ENCODE measurements around the gene DYSF.

DYSF gene

DNA sequence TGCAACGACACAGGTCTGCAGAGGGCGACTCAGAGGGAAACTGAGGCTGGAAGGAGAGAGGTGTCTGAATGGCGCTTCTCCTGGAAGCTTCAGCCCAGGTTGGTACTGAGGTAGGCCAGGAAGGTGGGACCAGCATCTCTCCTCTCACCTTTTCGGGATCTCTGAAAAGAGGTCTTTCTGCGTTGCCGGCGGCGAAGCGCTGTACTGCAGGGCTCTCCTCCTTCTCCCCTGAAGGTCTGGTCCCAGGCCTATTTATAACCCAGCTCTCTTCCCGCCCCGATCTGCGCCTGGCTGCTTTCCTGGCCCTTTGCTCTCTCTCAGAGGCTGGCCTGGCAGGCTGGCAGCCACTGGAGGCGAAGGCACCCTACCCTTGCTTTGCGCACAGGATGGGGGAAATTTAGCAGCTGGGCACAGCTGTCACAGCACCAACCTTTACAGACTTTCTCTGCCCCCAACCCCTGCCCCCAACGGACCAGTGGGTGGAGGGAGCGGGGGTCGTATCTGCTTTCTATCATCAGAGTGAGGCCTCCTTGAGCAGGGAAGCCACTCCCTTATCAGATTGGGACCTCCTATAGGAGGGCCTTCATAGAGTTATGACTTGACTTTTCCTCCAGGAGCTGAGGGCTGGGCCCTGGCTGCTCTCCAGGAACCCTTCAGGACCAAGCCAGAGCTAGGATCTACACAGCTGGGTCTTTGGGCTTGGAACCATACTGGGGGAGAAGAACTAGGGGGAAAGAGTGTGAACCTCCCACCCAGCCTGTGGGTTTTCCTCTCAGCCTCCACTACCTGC lies 1.1 kb downstream of the DYSF start:
- TF ChIP-seq TEAD4 (IDR thresholded peaks at IDR 0.05), result no peak
- TF ChIP-seq TAF1 (IDR thresholded peaks at IDR 0.05; ENCODE audit: low read depth), result no peak
- TF ChIP-seq CEBPB (IDR thresholded peaks at IDR 0.05), result no peak
- no peak for TF ChIP-seq ZBTB7A (IDR thresholded peaks at IDR 0.05; ENCODE audit: low read depth)
- TF ChIP-seq, protein P1, sequence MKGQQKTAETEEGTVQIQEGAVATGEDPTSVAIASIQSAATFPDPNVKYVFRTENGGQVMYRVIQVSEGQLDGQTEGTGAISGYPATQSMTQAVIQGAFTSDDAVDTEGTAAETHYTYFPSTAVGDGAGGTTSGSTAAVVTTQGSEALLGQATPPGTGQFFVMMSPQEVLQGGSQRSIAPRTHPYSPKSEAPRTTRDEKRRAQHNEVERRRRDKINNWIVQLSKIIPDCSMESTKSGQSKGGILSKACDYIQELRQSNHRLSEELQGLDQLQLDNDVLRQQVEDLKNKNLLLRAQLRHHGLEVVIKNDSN (IDR thresholded peaks at IDR 0.05), result no peak
- TF ChIP-seq YY1 (IDR thresholded peaks at IDR 0.05; ENCODE audit: low read depth), result no peak
- no peak for TF ChIP-seq TCF12 (IDR thresholded peaks at IDR 0.05; ENCODE audit: low read depth)
- TF ChIP-seq CREB1 (IDR thresholded peaks at IDR 0.05; ENCODE audit: low read depth), result no peak
- no peak for TF ChIP-seq FOXM1 (IDR thresholded peaks at IDR 0.05; ENCODE audit: borderline replicate concordance, low read depth)
- TF ChIP-seq, protein P2, sequence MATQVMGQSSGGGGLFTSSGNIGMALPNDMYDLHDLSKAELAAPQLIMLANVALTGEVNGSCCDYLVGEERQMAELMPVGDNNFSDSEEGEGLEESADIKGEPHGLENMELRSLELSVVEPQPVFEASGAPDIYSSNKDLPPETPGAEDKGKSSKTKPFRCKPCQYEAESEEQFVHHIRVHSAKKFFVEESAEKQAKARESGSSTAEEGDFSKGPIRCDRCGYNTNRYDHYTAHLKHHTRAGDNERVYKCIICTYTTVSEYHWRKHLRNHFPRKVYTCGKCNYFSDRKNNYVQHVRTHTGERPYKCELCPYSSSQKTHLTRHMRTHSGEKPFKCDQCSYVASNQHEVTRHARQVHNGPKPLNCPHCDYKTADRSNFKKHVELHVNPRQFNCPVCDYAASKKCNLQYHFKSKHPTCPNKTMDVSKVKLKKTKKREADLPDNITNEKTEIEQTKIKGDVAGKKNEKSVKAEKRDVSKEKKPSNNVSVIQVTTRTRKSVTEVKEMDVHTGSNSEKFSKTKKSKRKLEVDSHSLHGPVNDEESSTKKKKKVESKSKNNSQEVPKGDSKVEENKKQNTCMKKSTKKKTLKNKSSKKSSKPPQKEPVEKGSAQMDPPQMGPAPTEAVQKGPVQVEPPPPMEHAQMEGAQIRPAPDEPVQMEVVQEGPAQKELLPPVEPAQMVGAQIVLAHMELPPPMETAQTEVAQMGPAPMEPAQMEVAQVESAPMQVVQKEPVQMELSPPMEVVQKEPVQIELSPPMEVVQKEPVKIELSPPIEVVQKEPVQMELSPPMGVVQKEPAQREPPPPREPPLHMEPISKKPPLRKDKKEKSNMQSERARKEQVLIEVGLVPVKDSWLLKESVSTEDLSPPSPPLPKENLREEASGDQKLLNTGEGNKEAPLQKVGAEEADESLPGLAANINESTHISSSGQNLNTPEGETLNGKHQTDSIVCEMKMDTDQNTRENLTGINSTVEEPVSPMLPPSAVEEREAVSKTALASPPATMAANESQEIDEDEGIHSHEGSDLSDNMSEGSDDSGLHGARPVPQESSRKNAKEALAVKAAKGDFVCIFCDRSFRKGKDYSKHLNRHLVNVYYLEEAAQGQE (IDR thresholded peaks at IDR 0.05; ENCODE audit: low read depth), result no peak
- TF ChIP-seq RAD21 (IDR thresholded peaks at IDR 0.05; ENCODE audit: low read depth), result no peak
- no peak for TF ChIP-seq EGR1 (IDR thresholded peaks at IDR 0.05)

DNA sequence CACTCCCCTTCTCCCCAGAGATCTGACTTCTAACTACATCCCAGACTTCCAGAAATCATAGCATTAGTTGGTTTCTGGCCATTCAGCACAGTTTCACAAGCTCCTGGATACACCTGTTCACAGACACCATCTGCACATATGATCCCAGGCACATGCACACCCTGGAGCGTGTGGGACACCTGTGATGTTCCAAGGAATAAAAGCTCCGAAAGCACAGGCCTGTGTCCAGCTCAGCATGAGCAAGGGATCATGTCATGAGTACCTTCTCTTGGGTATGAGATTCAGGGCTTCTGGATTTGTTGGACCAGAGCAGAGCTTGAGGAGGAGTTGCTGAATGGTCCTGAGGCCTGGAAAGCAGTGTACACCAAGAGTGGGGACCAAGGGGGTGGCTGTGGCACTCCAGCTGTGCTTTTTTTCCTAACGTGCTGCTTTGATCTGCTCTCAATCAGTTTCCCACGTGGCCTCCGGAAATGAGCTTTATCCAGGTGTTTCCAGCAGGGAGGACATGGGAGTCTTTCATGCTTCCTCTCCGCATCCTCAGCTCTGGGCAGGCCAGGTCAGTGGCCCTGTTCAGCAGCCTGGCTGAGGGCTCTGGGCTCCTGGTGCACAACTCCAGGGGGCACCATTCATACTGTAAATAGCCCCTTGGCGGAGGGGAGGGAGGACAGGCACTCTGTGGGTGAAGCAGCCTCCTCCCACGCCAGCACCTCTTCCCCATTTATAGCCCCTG lies 1.8 kb downstream of the DYSF start:
- TF ChIP-seq, protein P1 (IDR thresholded peaks at IDR 0.05), result no peak
- TF ChIP-seq, protein P2 (IDR thresholded peaks at IDR 0.05; ENCODE audit: low read depth), result no peak
- TF ChIP-seq EGR1 (IDR thresholded peaks at IDR 0.05) (no peak), FOXM1 (IDR thresholded peaks at IDR 0.05; ENCODE audit: borderline replicate concordance, low read depth) (no peak), TAF1 (IDR thresholded peaks at IDR 0.05; ENCODE audit: low read depth) (no peak), TCF12 (IDR thresholded peaks at IDR 0.05; ENCODE audit: low read depth) (no peak), CEBPB (IDR thresholded peaks at IDR 0.05) (no peak), YY1 (IDR thresholded peaks at IDR 0.05; ENCODE audit: low read depth) (no peak), TEAD4 (IDR thresholded peaks at IDR 0.05) (no peak), RAD21 (IDR thresholded peaks at IDR 0.05; ENCODE audit: low read depth) (no peak), EP300 (IDR thresholded peaks at IDR 0.05; ENCODE audit: borderline replicate concordance) (no peak), CREB1 (IDR thresholded peaks at IDR 0.05; ENCODE audit: low read depth) (no peak), NFIC (IDR thresholded peaks at IDR 0.05) (no peak), ZBTB7A (IDR thresholded peaks at IDR 0.05; ENCODE audit: low read depth) (no peak)
- TF ChIP-seq, protein P3, sequence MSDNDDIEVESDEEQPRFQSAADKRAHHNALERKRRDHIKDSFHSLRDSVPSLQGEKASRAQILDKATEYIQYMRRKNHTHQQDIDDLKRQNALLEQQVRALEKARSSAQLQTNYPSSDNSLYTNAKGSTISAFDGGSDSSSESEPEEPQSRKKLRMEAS (IDR thresholded peaks at IDR 0.05), result no peak

DNA sequence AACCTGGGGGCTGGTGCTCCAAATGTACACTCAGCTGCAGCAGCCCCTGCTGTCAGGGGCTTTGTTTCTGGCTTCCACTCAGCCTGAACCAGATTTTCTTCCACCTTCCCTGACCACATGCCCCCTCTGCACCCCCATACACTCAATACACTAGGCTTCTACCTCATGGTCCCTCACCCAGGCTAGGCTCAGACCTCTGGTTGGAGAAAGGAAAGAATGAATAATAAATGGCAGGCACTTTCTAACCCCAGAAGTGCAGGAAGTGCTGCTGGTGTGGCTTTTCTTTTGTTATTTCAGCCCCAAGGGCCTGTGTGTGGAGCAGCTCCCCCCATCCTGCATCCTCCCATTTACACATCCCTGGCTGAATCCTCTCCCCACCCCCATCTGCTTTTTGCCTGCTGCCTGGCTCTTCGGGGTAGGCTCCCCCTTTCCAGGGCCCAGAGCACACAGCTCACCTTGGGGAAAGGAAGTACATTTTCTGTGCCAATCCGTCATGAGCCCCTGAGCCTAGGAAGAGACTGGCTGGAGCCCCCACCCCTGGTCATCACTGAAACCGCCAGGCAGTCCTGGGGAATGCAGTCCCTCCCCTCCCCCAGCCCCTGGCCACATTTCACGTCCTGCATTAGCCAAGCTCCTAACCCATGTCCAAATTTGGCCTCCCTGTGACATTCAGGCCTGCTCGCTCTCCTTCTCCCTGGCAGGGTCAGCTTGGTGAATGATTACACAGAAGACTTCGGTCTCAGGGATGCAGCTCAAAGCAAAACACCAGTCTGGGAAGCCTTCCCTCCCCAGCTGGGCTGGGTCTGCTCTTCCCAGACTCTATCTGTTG lies 2.6 kb downstream of the DYSF start:
- TF ChIP-seq, protein P2 (IDR thresholded peaks at IDR 0.05; ENCODE audit: low read depth), result no peak
- no peak for TF ChIP-seq FOXM1 (IDR thresholded peaks at IDR 0.05; ENCODE audit: borderline replicate concordance, low read depth)
- TF ChIP-seq TAF1 (IDR thresholded peaks at IDR 0.05; ENCODE audit: low read depth), result no peak
- no peak for TF ChIP-seq TCF12 (IDR thresholded peaks at IDR 0.05; ENCODE audit: low read depth)
- no peak for TF ChIP-seq NFIC (IDR thresholded peaks at IDR 0.05)
- no peak for TF ChIP-seq EGR1 (IDR thresholded peaks at IDR 0.05)
- TF ChIP-seq TEAD4 (IDR thresholded peaks at IDR 0.05), result no peak
- TF ChIP-seq, protein P3 (IDR thresholded peaks at IDR 0.05), result no peak
- TF ChIP-seq, protein P1 (IDR thresholded peaks at IDR 0.05), result no peak
- no peak for TF ChIP-seq CEBPB (IDR thresholded peaks at IDR 0.05)
- no peak for TF ChIP-seq ZBTB7A (IDR thresholded peaks at IDR 0.05; ENCODE audit: low read depth)
